IgD-negative memory B cell (primary cell): ENCODE results near the gene CPNE5. TPM values are rescaled to one million over a fixed set of nuclear protein-coding genes. Genes with fewer than 3 reads are reported as not detected.

ENCODE experiments used
- H3K27ac Mint-ChIP-seq, 3 donors: one replicate each; pipeline ENCODE4 v1.8.0; 2020 to 2022; ENCODE audit warnings: mild to moderate bottlenecking in 3 of 3, mixed read lengths in 3 of 3, moderate library complexity in 1 of 3
- H3K27me3 Mint-ChIP-seq: one replicate; pipeline ENCODE4 v1.8.0; 2021; ENCODE audit warnings: mixed read lengths
- H3K36me3 Mint-ChIP-seq: one replicate; pipeline ENCODE4 v1.8.0; 2020; ENCODE audit warnings: mild to moderate bottlenecking, mixed read lengths
- H3K4me1 Mint-ChIP-seq, 3 donors: one replicate each; pipeline ENCODE4 v1.8.0; 2020 to 2022; ENCODE audit warnings: mixed read lengths in 3 of 3, mild to moderate bottlenecking in 1 of 3
- H3K4me3 Mint-ChIP-seq, 4 donors: one replicate each; pipeline ENCODE4 v1.8.0; 2020 to 2022; ENCODE audit warnings: mild to moderate bottlenecking in 4 of 4, mixed read lengths in 4 of 4, moderate library complexity in 3 of 4
- H3K9me3 Mint-ChIP-seq, 3 donors: one replicate each; pipeline ENCODE4 v1.8.0; 2020 to 2021; ENCODE audit warnings: mixed read lengths in 3 of 3, mild to moderate bottlenecking in 1 of 3
- polyA plus RNA-seq: library from polyadenylated mRNA; unstranded; fragments of 300-500 nt; fragmentation: Illumina TruSeq; gene quantifications from one replicate; pipeline ENCODE4 v1.2.3, GENCODE V29; 2021

CPNE5 gene
- polyA plus RNA-seq, 1 donor from 2014 or later = 280 TPM

- Mint-ChIP-seq H3K27ac (peak overlapping the region; percentile 81 to 96 (median 86)), H3K27me3 (no peaks in the 10 kb centered on the region), H3K36me3 (peaks cover 9% of the 10 kb centered on the region), H3K4me3 (peak overlapping the region in 2 of 4 donors; percentile 70 to 79), H3K9me3 (no peaks in the 10 kb centered on the region), H3K4me1 (peaks cover 41 to 51% (median 46%) of the 10 kb centered on the region in 3 donors)
Observed at GRCh38 chr6:36743538-36744303, 95.5 kb downstream of the CPNE5 start.

- peak overlapping the region in 1 of 4 donors; percentile 12 for H3K4me3 Mint-ChIP-seq
- peaks cover 4% of the 10 kb centered on the region for H3K36me3 Mint-ChIP-seq
- H3K4me1 Mint-ChIP-seq = peaks cover 39 to 46% (median 44%) of the 10 kb centered on the region in 3 donors
- H3K27me3 Mint-ChIP-seq = no peaks in the 10 kb centered on the region
- peak overlapping the region; percentile 27 to 67 (median 31) for H3K27ac Mint-ChIP-seq
- no peaks in the 10 kb centered on the region for H3K9me3 Mint-ChIP-seq
Observed at GRCh38 chr6:36743032-36743431, 96.2 kb downstream of the CPNE5 start.

- no peaks in the 10 kb centered on the region for H3K9me3 Mint-ChIP-seq
- peak overlapping the region in 1 of 3 donors; percentile 67 for H3K27ac Mint-ChIP-seq
- H3K36me3 Mint-ChIP-seq = peaks cover 4% of the 10 kb centered on the region
- no peak overlapping the region for H3K4me3 Mint-ChIP-seq
- peaks cover 39 to 49% (median 42%) of the 10 kb centered on the region in 3 donors for H3K4me1 Mint-ChIP-seq
- H3K27me3 Mint-ChIP-seq = no peaks in the 10 kb centered on the region
Observed at GRCh38 chr6:36742146-36742545, 97.1 kb downstream of the CPNE5 start.

- Mint-ChIP-seq H3K4me1 (peaks cover 31 to 43% (median 37%) of the 10 kb centered on the region in 3 donors), H3K27ac (peak overlapping the region; percentile 67 to 95 (median 79)), H3K9me3 (no peaks in the 10 kb centered on the region), H3K27me3 (no peaks in the 10 kb centered on the region), H3K4me3 (peak overlapping the region in 3 of 4 donors; percentile 23 to 80 (median 67)), H3K36me3 (peaks cover 2% of the 10 kb centered on the region)
Observed at GRCh38 chr6:36740818-36741179, 98.4 kb downstream of the CPNE5 start.

GRCh38 chr6:36739947-36740817, 99.1 kb downstream of the CPNE5 start:
- Mint-ChIP-seq H3K4me3 (peak overlapping the region in 3 of 4 donors; percentile 23 to 80 (median 67)), H3K27ac (peak overlapping the region; percentile 67 to 95 (median 79)), H3K36me3 (peaks cover 2% of the 10 kb centered on the region), H3K27me3 (no peaks in the 10 kb centered on the region), H3K9me3 (no peaks in the 10 kb centered on the region), H3K4me1 (peaks cover 31 to 43% (median 38%) of the 10 kb centered on the region in 3 donors)

- Mint-ChIP-seq H3K27me3 (no peaks in the 10 kb centered on the region), H3K9me3 (no peaks in the 10 kb centered on the region), H3K27ac (no peak overlapping the region), H3K4me3 (peak overlapping the region in 1 of 4 donors; percentile 27), H3K36me3 (no peaks in the 10 kb centered on the region), H3K4me1 (peaks cover 23 to 32% (median 30%) of the 10 kb centered on the region in 3 donors)
Observed at GRCh38 chr6:36738108-36738507, 101.1 kb downstream of the CPNE5 start.

- Mint-ChIP-seq H3K27ac (peak overlapping the region in 1 of 3 donors; percentile 27), H3K4me3 (no peak overlapping the region), H3K9me3 (no peaks in the 10 kb centered on the region), H3K36me3 (no peaks in the 10 kb centered on the region), H3K4me1 (peaks cover 16 to 28% (median 25%) of the 10 kb centered on the region in 3 donors), H3K27me3 (no peaks in the 10 kb centered on the region)
Observed at GRCh38 chr6:36737043-36737785, 102.0 kb downstream of the CPNE5 start.

GRCh38 chr6:36735110-36736071, 103.9 kb downstream of the CPNE5 start:
- H3K27me3 Mint-ChIP-seq = no peaks in the 10 kb centered on the region
- H3K27ac Mint-ChIP-seq = peak overlapping the region in 2 of 3 donors; percentile 1 to 10
- peaks cover 3% of the 10 kb centered on the region for H3K36me3 Mint-ChIP-seq
- H3K9me3 Mint-ChIP-seq = no peaks in the 10 kb centered on the region
- H3K4me3 Mint-ChIP-seq = peak overlapping the region in 3 of 4 donors; percentile 53 to 88 (median 79)
- H3K4me1 Mint-ChIP-seq = peaks cover 12 to 24% (median 21%) of the 10 kb centered on the region in 3 donors

GRCh38 chr6:36734486-36735060, 104.7 kb downstream of the CPNE5 start:
- H3K4me3 Mint-ChIP-seq = peak overlapping the region in 3 of 4 donors; percentile 53 to 88 (median 79)
- H3K9me3 Mint-ChIP-seq = no peaks in the 10 kb centered on the region
- H3K36me3 Mint-ChIP-seq = peaks cover 3% of the 10 kb centered on the region
- peak overlapping the region in 2 of 3 donors; percentile 10 to 57 for H3K27ac Mint-ChIP-seq
- peaks cover 9 to 18% (median 14%) of the 10 kb centered on the region in 3 donors for H3K4me1 Mint-ChIP-seq
- H3K27me3 Mint-ChIP-seq = no peaks in the 10 kb centered on the region

- no peaks in the 10 kb centered on the region for H3K9me3 Mint-ChIP-seq
- no peak overlapping the region for H3K27ac Mint-ChIP-seq
- H3K27me3 Mint-ChIP-seq = no peaks in the 10 kb centered on the region
- peaks cover 9 to 13% (median 13%) of the 10 kb centered on the region in 3 donors for H3K4me1 Mint-ChIP-seq
- H3K4me3 Mint-ChIP-seq = peak overlapping the region in 1 of 4 donors; percentile 10
- peaks cover 6% of the 10 kb centered on the region for H3K36me3 Mint-ChIP-seq
Observed at GRCh38 chr6:36733300-36733699, 105.9 kb downstream of the CPNE5 start.

GRCh38 chr6:36731622-36732310, 107.5 kb downstream of the CPNE5 start:
- Mint-ChIP-seq H3K9me3 (no peaks in the 10 kb centered on the region), H3K36me3 (peaks cover 8% of the 10 kb centered on the region), H3K27me3 (no peaks in the 10 kb centered on the region), H3K4me1 (peaks cover 12 to 23% (median 20%) of the 10 kb centered on the region in 3 donors), H3K4me3 (no peak overlapping the region), H3K27ac (peak overlapping the region in 1 of 3 donors; percentile 72)

GRCh38 chr6:36730424-36731380, 108.5 kb downstream of the CPNE5 start:
- peaks cover 17 to 31% (median 27%) of the 10 kb centered on the region in 3 donors for H3K4me1 Mint-ChIP-seq
- H3K27ac Mint-ChIP-seq = no peak overlapping the region
- no peaks in the 10 kb centered on the region for H3K9me3 Mint-ChIP-seq
- H3K36me3 Mint-ChIP-seq = peaks cover 8% of the 10 kb centered on the region
- no peaks in the 10 kb centered on the region for H3K27me3 Mint-ChIP-seq
- peak overlapping the region in 1 of 4 donors; percentile 21 for H3K4me3 Mint-ChIP-seq
